IMR-90 (cell line): ENCODE results near the gene MTCL1. TPM values are rescaled to one million over a fixed set of nuclear protein-coding genes. Genes with fewer than 3 reads are reported as not detected.

Source experiments
- ATAC-seq: fragments of 200-7000 bp; cut with Tn5 transposase; 2 replicates; pipeline ENCODE4 v1.9.1; 2020; ENCODE audit warnings: low read depth, mild to moderate bottlenecking, moderate library complexity
- BruUV-seq: library from RNA; stranded (reverse); fragments of 400-500 nt; replicated peaks from 2 replicates; lab custom pipeline; 2021; lab: Mats Ljungman, UMichigan
- CTCF ChIA-PET: fragments of 300-600 bp; formaldehyde crosslinking; extraction: SDS; loops from one replicate; lab custom pipeline; 2021; ENCODE audit warnings: antibody characterized with exemption; lab: Yijun Ruan, JAX
- POLR2A ChIA-PET: fragments of 300-600 bp; sonication (Branson Sonifier 250); formaldehyde crosslinking; loops from one replicate; lab custom pipeline; 2022; ENCODE audit warnings: antibody characterized with exemption; ENCODE audit not compliant: unreplicated experiment; lab: Charles Lee
- DNase-seq: peaks from one replicate; pipeline ENCODE4 v3.0.0; 2013
- H2AFZ ChIP-seq: replicated peaks from 2 replicates; pipeline ENCODE3; 2013; ENCODE audit warnings: low read length, mild to moderate bottlenecking; ENCODE audit not compliant: poor library complexity
- H2AK5ac ChIP-seq: 2 replicates; pipeline ENCODE4 v1.6.1; 2013; ENCODE audit warnings: low read depth, low read length, inconsistent platforms
- H2AK9ac ChIP-seq: replicated peaks from 2 replicates; pipeline ENCODE3; 2013; ENCODE audit warnings: mild to moderate bottlenecking, low read depth, low read length, moderate library complexity; ENCODE audit not compliant: poor library complexity
- H2BK120ac ChIP-seq: 2 replicates; pipeline ENCODE4 v1.6.1; 2013; ENCODE audit warnings: low read depth, low read length, inconsistent platforms
- H2BK15ac ChIP-seq: 3 replicates; pipeline ENCODE4 v1.6.1; 2013; ENCODE audit warnings: low read depth, low read length, inconsistent platforms
- H2BK20ac ChIP-seq: 2 replicates; pipeline ENCODE4 v1.6.1; 2013; ENCODE audit warnings: low read depth, mild to moderate bottlenecking, inconsistent platforms, low read length, moderate library complexity
- H2BK5ac ChIP-seq: 2 replicates; pipeline ENCODE4 v1.6.1; 2013; ENCODE audit warnings: mild to moderate bottlenecking, low read depth, low read length, inconsistent platforms; ENCODE audit not compliant: poor library complexity, severe bottlenecking
- H3K14ac ChIP-seq: replicated peaks from 2 replicates; pipeline ENCODE4 v1.6.1; 2013; ENCODE audit warnings: low read depth, low read length, inconsistent platforms
- H3K18ac ChIP-seq: 2 replicates; pipeline ENCODE4 v1.6.1; 2013; ENCODE audit warnings: low read depth, low read length, control low read depth
- H3K23ac ChIP-seq: 2 replicates; pipeline ENCODE4 v1.6.1; 2013; ENCODE audit warnings: low read depth, low read length, inconsistent platforms
- H3K27ac ChIP-seq: 2 replicates; pipeline ENCODE4 v1.5.1; 2013; ENCODE audit warnings: mild to moderate bottlenecking, control low read depth, low read length; ENCODE audit not compliant: insufficient read depth
- H3K27me3 ChIP-seq: 2 replicates; pipeline ENCODE4 v1.6.1; 2013; ENCODE audit warnings: low read length; ENCODE audit not compliant: control insufficient read depth, insufficient read depth
- H3K36me3 ChIP-seq: 2 replicates; pipeline ENCODE4 v1.6.1; 2013; ENCODE audit warnings: low read length, mixed read lengths; ENCODE audit not compliant: control insufficient read depth, insufficient read depth
- H3K4ac ChIP-seq: 2 replicates; pipeline ENCODE4 v1.6.1; 2013; ENCODE audit warnings: low read depth, low read length, inconsistent platforms
- H3K4me1 ChIP-seq: 2 replicates; pipeline ENCODE4 v1.6.1; 2013; ENCODE audit warnings: low read length, mixed read lengths; ENCODE audit not compliant: control insufficient read depth, insufficient read depth
- H3K4me2 ChIP-seq: 2 replicates; pipeline ENCODE4 v1.6.1; 2013; ENCODE audit warnings: low read depth, mild to moderate bottlenecking, control low read depth, low read length, moderate library complexity
- H3K4me3 ChIP-seq: 2 replicates; pipeline ENCODE4 v1.5.1; 2013; ENCODE audit warnings: low read depth, mild to moderate bottlenecking, control low read depth, low read length, moderate library complexity; ENCODE audit not compliant: insufficient read depth
- H3K56ac ChIP-seq: 2 replicates; pipeline ENCODE4 v1.6.1; 2013; ENCODE audit warnings: low read length, inconsistent platforms; ENCODE audit not compliant: insufficient read depth; ENCODE audit errors: extremely low read depth
- H3K79me1 ChIP-seq, 2 experiments: 2 replicates each; pipeline ENCODE4 v1.6.1; 2013; ENCODE audit warnings: low read length in 2 of 2, inconsistent platforms in 1 of 2, low read depth in 1 of 2
- H3K9ac ChIP-seq: 2 replicates; pipeline ENCODE4 v1.6.1; 2013; ENCODE audit warnings: low read depth, low read length, control low read depth
- H3K9me1 ChIP-seq: 2 replicates; pipeline ENCODE4 v1.6.1; 2013; ENCODE audit warnings: low read length, inconsistent platforms; ENCODE audit not compliant: insufficient read depth
- H3K9me3 ChIP-seq: 2 replicates; pipeline ENCODE4 v1.6.1; 2013; ENCODE audit warnings: low read length; ENCODE audit not compliant: control insufficient read depth, insufficient read depth
- H4K20me1 ChIP-seq: 2 replicates; pipeline ENCODE4 v1.6.1; 2013; ENCODE audit warnings: low read length, inconsistent platforms; ENCODE audit not compliant: insufficient read depth
- H4K5ac ChIP-seq: 2 replicates; pipeline ENCODE4 v1.6.1; 2013; ENCODE audit warnings: mild to moderate bottlenecking, low read depth, low read length, control low read depth
- H4K8ac ChIP-seq, 2 experiments: 2 replicates each; pipeline ENCODE4 v1.6.1; 2013; ENCODE audit warnings: low read depth in 2 of 2, low read length in 2 of 2, control low read depth in 1 of 2, inconsistent platforms in 1 of 2
- H4K91ac ChIP-seq: 2 replicates; pipeline ENCODE4 v1.6.1; 2013; ENCODE audit warnings: low read depth, low read length, inconsistent platforms; ENCODE audit not compliant: insufficient read depth
- BHLHE40 ChIP-seq: fragments of 150-350 bp; IDR thresholded peaks from 2 replicates; pipeline ENCODE4 v1.6.1; 2016; ENCODE audit warnings: mild to moderate bottlenecking, low read depth, low read length
- CEBPB ChIP-seq: IDR thresholded peaks from 2 replicates; pipeline ENCODE4 v1.6.1; 2012; ENCODE audit warnings: low read depth, low read length, improper control_type of control experiment
- MAFK ChIP-seq: IDR thresholded peaks from 2 replicates; pipeline ENCODE4 v1.6.1; 2012; ENCODE audit warnings: low read depth, low read length, improper control_type of control experiment
- POLR2A ChIP-seq: IDR thresholded peaks from 2 replicates; pipeline ENCODE4 v1.6.1; 2012; ENCODE audit warnings: mild to moderate bottlenecking, low read depth, low read length
- RFX5 ChIP-seq: IDR thresholded peaks from 2 replicates; pipeline ENCODE4 v1.8.0; 2012; ENCODE audit warnings: low read depth, mild to moderate bottlenecking, low read length, moderate library complexity
- WGBS, 2 experiments: methylation state at CpG; one replicate each; pipeline versions ENCODE4 v1.1.5 to v1.1.7; 2013; ENCODE audit warnings: missing lambda C conversion rate in 2 of 2; ENCODE audit not compliant: insufficient read length in 1 of 2; ENCODE audit errors: extremely low coverage in 2 of 2; 5-methylcytosine and 5-hydroxymethylcytosine counted together
- dilution Hi-C: fragments of 300-500 bp; cut with HindIII; formaldehyde crosslinking; loops from one replicate; pipeline ENCODE4 v1.14.3; 2018; ENCODE audit warnings: low sequenced_read_pairs; ENCODE audit not compliant: unreplicated experiment
- in situ Hi-C: fragments of 300-500 bp; cut with MboI; formaldehyde crosslinking; loops from 3 replicates; pipeline ENCODE4 v1.14.3; 2019; ENCODE audit warnings: low sequenced_read_pairs, inconsistent platforms, mixed read lengths
- intact Hi-C: fragments of 100-400 bp; cut with micrococcal nuclease; formaldehyde crosslinking; loops from 2 replicates; pipeline ENCODE4 v1.10.0; 2022
- polyA plus RNA-seq, 3 experiments: library from polyadenylated mRNA; depleted of rRNA; stranded (reverse); fragments of >200 nt; gene quantifications; 2 replicates each; pipeline ENCODE4 v1.2.3, GENCODE V29; 2012; ENCODE audit warnings: low replicate concordance in 1 of 3
- total RNA-seq: library from RNA; depleted of rRNA; stranded (reverse); fragments of >200 nt; gene quantifications from 2 replicates; pipeline ENCODE4 v1.2.3, GENCODE V29; 2012
- TF ChIP-seq, protein P1 (sequence below): fragments of 150-350 bp; IDR thresholded peaks from 2 replicates; pipeline ENCODE4 v1.6.1; 2016; ENCODE audit warnings: low read depth, mild to moderate bottlenecking, low read length, moderate library complexity, borderline replicate concordance
- TF ChIP-seq, protein P2 (sequence below): fragments of 150-350 bp; IDR thresholded peaks from 2 replicates; pipeline ENCODE4 v1.6.1; 2017; ENCODE audit warnings: mild to moderate bottlenecking, antibody characterized with exemption, low read length, low read depth

Gene MTCL1
- total and polyA plus RNA-seq, 2 of the 4 experiments (the other 2 are of a cell fraction), result 29.0 to 45.3 TPM

DNA sequence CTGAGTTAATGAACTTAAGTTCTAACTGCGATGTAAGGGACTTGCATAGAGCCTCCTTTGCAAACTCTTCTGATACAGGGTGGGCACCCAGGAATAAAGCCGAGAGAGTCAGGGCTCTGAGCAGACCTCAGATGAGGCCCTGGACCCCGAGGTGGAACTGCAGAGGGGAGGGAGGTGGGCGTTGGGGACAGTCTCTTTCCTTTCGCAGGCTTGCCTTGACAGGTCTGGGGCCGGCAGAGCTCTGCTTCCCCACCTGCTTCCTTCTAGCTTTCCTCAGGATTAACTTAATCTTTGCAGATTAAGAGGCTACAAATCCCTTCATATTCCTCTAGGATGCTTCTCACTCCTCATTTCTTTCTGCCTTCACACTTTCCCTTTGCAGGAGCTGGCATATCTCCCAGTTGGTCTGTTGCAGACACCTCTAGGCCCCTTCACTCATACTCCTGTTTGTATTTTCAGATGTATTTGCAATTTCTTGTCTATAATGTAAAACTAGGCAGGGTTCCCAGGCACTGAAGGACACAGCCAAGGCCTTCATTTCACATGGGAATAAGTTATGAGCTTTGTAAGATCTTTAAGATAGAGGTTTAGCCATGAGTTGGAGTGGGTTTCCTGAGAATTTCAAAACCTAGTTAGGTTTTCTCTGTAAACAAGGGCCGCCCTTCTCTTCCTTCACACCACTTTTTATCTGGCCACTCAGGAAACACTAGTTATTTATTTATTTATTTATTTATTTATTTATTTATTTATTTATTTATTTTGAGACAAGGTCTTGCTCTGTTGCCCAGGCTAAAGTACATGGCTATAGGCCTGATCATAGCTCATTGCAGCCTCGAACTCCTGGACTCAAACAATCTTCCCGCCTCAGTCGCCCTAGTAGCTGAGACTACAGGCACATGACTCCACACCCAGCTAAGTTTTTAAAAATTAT lies 70.9 kb downstream of the MTCL1 start:
- Histone ChIP-seq H3K9ac (no peak overlapping the region), H4K5ac (no peak overlapping the region; the same call in 1 of the 2 replicates), H4K8ac (peak overlapping the region in 1 of 2 experiments; percentile 3; a peak in 1 of 4 replicates), H3K4ac (no peak overlapping the region), H3K79me1 (peaks cover 42 to 86% of the 10 kb centered on the region in 2 experiments), H3K4me2 (no peak overlapping the region), H3K18ac (no peak overlapping the region), H3K36me3 (peaks cover 35% of the 10 kb centered on the region), H3K4me3 (no peak overlapping the region), H2BK120ac (no peak overlapping the region), H3K27ac (peak overlapping the region; percentile 46; the same call in 1 of the 2 replicates), H3K14ac (peak overlapping the region; percentile 45; the same call in 1 of the 2 replicates), H2AK9ac (no peak overlapping the region), H3K56ac (no peak overlapping the region), H2BK15ac (no peak overlapping the region), H4K20me1 (peaks cover 9% of the 10 kb centered on the region; the same call in 1 of the 2 replicates), H3K4me1 (peaks cover 5% of the 10 kb centered on the region), H2BK5ac (no peak overlapping the region), H3K9me1 (peaks cover 23% of the 10 kb centered on the region), H2AFZ (no peak overlapping the region), H3K23ac (peak overlapping the region; percentile 68; the same call in 1 of the 2 replicates), H4K91ac (no peak overlapping the region), H2AK5ac (no peak overlapping the region), H2BK20ac (no peak overlapping the region), H3K27me3 (no peaks in the 10 kb centered on the region), H3K9me3 (no peaks in the 10 kb centered on the region)
- TF ChIP-seq CEBPB, result no peak
- no peak for TF ChIP-seq MAFK
- no peak for TF ChIP-seq POLR2A
- TF ChIP-seq, protein P1, sequence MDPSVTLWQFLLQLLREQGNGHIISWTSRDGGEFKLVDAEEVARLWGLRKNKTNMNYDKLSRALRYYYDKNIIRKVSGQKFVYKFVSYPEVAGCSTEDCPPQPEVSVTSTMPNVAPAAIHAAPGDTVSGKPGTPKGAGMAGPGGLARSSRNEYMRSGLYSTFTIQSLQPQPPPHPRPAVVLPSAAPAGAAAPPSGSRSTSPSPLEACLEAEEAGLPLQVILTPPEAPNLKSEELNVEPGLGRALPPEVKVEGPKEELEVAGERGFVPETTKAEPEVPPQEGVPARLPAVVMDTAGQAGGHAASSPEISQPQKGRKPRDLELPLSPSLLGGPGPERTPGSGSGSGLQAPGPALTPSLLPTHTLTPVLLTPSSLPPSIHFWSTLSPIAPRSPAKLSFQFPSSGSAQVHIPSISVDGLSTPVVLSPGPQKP, result no peak
- no peak for TF ChIP-seq BHLHE40
- TF ChIP-seq, protein P2, sequence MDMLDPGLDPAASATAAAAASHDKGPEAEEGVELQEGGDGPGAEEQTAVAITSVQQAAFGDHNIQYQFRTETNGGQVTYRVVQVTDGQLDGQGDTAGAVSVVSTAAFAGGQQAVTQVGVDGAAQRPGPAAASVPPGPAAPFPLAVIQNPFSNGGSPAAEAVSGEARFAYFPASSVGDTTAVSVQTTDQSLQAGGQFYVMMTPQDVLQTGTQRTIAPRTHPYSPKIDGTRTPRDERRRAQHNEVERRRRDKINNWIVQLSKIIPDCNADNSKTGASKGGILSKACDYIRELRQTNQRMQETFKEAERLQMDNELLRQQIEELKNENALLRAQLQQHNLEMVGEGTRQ, result no peak
- no peak for TF ChIP-seq RFX5
- peak; percentile 13; the same call in 1 of the 2 replicates for ATAC-seq
- dilution Hi-C loops, result no loop called here
- intact Hi-C loops, result no loop called here
- DNase-seq, result no peak
- ChIA-PET CTCF (no interaction called here), POLR2A (no interaction called here)
- in situ Hi-C loops, result no loop called here
- BruUV-seq, result no TSS peak
- no CpG with 5 or more reads among the region's 10 CpGs for WGBS, 2 experiments
